ENCODE measurements around the gene DCANP1.

DCANP1 gene

DNA sequence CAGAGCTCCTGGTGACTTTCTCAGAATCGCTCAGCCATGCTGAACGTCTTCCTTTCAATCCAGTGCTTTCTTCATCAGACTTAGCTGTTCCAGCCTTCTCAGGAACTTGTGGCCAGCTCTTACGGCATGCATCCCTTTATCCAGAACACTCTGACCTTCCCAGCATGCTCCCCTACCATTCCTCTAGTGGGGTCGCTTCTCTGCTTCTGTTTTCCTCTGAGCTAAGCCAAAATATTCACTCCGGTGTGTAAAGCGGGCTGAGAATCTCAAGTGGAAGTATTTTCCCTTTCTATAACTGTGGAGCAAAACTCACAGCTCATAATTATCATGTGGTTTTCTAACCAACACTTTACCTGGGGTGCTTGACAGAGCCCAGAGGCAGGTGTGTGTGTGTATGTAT is 6.2 kb downstream of the DCANP1 start:
- no peak for DNase-seq

DNA sequence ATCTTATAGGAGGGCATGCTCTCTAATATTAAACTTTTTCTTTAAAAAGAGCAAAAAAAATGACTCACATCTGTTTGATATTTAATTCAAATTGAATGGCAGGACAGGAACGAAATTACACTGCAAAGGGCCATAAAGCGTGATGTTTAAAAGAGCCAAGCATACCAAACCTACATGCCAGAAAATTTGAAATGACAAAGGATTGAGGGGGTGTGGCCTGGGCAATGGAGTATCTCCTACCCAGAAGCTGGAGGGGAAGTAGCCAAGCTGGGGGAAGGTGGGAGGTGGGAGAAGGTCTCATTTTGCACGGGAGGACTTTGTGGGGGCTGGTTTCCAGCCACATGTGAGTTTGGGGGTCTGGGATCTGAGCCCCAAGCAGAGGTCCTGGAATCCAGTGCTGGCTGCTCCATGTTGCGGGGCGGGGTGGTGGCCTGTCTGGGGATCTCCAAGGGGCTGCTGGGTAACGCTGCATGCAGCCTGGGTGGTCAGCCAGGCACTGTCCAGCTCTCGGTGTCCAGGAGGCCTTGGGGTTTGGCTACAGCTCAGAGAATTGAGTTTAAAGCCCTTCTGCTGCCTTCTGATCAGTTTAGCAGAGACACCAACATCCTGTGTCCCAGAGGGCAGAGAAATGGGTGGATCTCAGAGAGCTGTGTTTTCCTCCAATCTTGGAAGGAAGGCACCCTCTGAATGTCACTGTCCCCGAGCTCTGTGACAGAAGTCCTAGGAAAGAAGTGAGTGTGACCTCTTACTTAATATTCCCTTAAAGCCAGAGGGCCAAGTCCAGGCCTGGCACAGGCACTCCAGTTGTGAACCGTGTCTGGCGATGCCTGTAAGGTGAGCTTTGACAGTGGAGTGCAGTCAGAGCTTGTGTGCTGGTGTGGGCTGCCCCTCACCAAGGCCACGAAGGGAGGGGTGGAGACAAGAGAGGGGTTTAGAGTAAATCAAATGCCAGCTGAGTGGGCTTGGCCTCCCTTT is 7.6 kb downstream of the DCANP1 start:
- DNase-seq = no peak

- DNase-seq = no peak
Observed at GRCh38 chr5:135438636-135439221, 8.4 kb downstream of the DCANP1 start.

- DNase-seq = no peak
Observed at GRCh38 chr5:135437796-135438560, 9.2 kb downstream of the DCANP1 start.

DNA sequence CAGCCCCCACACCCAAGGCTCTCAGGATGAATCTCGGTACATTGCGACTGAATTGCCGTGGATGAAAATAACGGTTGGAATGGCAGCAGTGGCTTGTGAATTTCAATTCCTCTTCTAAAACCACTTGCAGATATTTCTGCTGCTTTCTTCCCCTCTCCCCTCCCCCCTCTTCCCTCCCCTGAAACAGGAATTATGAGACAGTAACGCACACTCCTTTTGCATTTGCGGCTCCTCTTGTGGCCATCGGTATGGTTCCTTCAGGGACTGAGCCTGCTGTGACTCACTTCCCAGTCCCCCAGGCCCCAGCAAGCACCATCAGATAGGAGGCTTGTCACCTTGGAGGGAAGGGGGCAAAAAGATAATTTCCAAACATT is 9.7 kb downstream of the DCANP1 start:
- no peak for DNase-seq

GRCh38 chr5:135436951-135437418 is 10.2 kb downstream of the DCANP1 start:
- no peak for DNase-seq

DNA sequence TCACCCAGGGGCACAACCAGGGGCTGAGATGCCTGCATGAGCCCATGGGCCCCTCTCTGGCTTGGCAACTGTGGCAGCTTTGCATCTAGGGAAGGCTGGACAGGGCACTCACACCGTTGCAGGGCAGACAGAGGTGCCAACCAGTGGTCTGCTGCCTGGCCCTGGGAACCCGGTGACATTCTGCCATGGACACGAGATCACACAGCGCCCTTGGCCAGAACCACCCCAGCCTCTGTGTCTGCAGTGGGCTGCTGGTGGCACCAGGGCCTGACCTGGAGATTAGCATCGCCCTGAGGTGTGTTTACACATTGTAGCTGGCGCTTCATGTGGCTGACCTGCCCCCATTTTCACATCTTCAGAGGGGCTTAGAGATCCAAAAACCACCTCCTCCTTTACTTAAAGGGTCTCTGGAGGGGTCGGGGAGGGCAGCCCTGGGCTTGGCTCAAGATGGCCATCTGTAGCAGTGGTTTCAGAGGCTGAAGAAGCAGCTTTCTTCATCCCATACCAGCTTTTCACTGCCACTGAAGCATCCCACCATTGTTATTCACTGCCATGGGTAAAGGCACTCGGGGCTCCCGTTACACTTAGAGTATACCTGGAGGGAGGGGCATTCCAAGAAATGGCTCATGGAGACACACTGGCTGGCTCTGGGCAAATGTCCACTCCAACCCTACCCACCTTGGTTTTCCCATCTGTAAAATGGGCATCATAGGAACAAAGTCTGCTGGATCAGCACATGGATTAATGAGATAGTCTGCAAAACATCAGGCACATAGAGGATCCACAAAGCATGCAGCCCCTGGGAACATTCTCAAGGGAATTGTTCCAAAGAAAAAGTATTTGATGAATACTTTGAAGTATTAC is 11.4 kb downstream of the DCANP1 start:
- no peak for DNase-seq

DNA sequence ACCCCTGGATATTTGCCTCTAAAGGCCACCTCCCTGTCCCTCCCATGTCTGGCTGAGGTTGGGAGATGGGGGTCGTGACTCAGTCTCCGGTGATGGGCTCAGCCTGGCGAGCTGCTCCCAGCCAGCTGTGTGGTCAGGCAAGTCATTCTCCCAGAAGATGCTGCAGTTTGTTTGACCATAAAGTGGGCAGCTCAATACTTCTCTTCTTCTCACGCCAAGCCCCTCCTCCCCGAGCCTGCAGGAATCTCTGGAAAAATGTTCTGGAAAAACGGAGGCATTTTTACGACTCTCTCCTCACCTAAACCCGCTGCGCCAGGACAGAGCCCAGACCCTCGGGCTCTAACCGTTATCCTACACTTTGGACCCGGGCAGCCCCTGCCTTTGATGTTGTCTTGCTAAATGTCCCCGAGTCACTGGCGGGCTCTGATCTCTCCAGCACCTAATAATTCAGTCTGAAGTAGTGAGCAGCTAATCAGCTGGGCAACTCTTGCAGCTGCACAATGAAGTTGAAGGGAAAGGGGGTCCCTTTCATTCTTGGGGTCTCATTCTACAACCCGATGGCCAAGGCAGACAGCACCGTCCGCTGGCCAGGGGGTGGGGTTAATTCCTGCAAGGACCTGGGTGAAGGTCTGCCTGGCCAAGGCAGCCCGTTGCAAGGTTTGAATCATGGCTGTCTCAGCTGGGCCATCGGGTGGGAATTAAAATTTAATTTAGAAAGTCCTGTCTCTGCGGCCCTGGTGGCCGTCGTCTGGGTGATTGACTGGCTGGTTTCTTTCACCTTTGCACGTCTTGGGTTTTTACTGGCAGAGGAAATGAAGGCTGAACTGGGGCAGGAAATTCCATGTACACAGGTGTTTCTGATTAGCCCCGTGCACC is 12.3 kb downstream of the DCANP1 start:
- DNase-seq = no peak

GRCh38 chr5:135433681-135434426 is 13.3 kb downstream of the DCANP1 start:
- no peak for DNase-seq

GRCh38 chr5:135432113-135432512 is 15.0 kb downstream of the DCANP1 start:
- DNase-seq = no peak

DNA sequence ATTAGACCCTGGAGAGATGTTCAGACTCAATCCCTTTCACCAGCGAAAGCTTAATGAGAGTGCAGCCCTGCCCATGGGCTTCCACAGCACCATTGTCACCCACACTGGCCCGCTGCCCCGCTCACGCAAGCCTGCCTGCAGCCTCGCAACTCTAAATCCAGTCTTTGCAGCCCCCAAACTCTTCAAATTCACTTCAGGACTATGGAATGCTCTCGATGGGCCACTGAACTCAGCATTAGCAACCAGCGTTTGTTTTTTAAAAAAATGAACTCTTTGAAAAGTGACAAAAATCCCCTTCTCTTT is 17.1 kb downstream of the DCANP1 start:
- DNase-seq = no peak

DNA sequence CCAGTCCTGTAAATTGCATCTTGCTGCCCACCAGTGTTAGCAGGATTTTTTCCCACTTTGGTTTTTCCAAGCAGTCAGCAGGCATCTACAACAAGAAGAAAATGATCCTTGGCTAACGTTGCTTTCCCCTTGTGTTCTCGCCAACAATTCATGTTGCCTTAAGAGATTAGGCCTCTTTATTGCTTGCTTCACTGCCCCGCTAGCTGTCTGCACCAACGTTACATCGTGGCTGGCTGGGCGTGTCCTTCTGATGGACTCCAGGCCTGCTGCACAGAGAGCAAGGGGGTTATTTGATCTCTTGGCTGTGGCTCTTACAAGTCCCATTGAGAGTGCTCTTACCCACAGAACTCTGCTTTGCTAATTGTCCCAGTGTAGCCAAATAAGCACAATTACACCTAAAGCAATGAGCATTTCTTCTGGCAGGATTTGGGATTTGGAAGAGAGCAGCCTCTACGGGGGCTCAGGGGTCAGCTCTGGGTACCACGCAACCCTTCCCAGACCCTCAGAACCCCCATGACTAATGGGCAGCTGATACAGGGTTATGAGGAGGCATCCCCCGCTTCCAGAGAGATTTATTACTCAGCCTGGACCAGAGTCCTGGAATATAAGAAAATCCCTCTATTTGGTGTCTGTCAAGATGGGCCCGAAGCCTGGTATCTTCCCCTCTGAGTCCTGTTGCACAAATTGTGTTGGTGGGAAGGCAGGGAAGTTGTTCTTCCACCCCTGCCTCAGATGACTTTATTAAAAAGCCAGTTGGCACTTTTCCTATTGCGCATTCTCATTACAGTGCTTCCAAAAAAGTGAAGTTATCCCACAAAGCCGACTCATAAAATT is 17.6 kb downstream of the DCANP1 start:
- DNase-seq = no peak

- no peak for DNase-seq
Observed at GRCh38 chr5:135428586-135428985, 18.6 kb downstream of the DCANP1 start.

- DNase-seq = no peak
Observed at GRCh38 chr5:135426102-135427082, 20.8 kb downstream of the DCANP1 start.

DNA sequence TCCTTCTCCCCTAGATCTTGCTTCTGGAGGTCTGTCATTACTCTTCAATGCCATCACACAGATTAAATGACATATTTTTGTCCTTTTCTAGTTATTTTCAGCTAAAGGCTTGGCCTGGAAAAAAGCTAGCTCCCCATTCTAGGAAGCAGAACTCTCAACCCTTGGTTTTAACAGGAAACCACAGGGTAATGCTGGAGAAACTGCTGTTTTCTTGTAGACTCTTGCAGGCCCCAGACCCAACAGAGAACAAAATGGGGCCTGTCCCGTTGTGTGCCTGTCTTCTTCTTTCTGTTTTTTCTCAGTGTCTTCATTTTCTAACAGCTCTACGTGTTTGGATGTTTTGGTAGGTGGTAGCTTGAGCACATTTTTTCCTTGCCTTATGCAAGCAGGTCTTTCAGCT is 21.5 kb downstream of the DCANP1 start:
- DNase-seq = no peak

DNA sequence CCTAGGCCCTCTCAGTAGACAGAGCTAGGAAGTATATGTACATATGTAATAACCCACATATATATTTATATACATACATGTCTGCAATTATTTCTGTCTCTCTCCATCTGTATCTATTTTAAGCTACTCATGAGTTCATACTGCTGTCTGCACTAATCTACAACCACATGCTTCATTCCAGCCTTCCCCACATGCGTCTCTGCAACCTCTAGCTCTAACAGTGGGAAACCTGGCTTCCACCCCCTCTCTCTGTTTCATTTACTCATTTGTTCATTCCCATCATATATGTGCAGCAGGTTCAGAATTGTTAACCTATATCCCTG is 23.3 kb downstream of the DCANP1 start:
- DNase-seq = no peak

DNA sequence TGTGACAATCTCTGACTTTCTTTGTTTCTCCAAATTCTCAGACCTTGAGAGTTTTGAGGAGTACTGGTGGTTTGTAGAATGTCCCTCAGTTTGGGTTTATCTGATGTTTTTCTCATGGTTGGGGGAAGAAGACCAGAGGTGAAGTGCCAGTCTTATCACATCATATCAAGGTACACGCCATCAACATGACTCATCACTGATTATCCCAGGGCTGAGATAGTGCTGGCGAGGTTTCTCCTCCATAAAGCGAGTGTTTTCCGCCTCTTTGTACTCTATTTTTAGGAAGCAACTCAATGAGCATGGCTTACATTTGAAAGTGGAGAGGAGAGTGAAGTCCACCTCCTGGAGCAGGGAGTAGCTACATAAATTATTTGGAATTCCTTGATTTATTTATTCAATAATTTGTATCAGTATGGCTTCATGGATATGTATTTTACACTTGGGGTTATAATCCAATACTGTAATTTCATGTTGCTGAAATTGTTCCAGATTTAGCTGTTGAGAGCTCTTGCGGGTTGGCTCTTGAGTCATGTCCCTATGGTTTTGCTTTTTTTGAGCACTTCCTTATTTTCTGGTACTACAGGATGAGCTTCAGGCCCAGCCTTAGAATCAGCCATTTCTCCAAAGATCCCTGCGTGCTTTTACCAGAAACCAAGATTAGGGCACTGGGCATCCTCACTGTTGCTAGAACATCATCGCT is 23.9 kb downstream of the DCANP1 start:
- DNase-seq = no peak

GRCh38 chr5:135422419-135422818 is 24.7 kb downstream of the DCANP1 start:
- no peak for DNase-seq

Measured in stimulated activated CD4-positive, alpha-beta T cell treated with anti-CD3 and anti-CD28 coated beads, Interleukin-4, amount 100 ng/mL, for 4 hours (primary cell).